GM18498 (cell line): ENCODE measurements around the gene STK11.
A peak's percentile ranks its signal among the peaks of the same experiment; 100 is the strongest.

ENCODE experiments used
- ATAC-seq: cut with Tn5 transposase; IDR thresholded peaks from one replicate; pipeline ENCODE4 v1.9.1; 2021; ENCODE audit warnings: mild to moderate bottlenecking, moderate library complexity; ENCODE audit not compliant: unreplicated experiment

Gene STK11

GRCh38 chr19:1249990-1250436 lies 44.4 kb downstream of the STK11 start:
- peak; percentile 0 for ATAC-seq

GRCh38 chr19:1250437-1251260 lies 45.1 kb downstream of the STK11 start:
- no peak for ATAC-seq

GRCh38 chr19:1251330-1252220 lies 46.0 kb downstream of the STK11 start:
- no peak for ATAC-seq

- ATAC-seq: no peak
Measured at GRCh38 chr19:1252221-1252820, 46.7 kb downstream of the STK11 start.

- no peak for ATAC-seq
Measured at GRCh38 chr19:1252821-1253513, 47.4 kb downstream of the STK11 start.

DNA sequence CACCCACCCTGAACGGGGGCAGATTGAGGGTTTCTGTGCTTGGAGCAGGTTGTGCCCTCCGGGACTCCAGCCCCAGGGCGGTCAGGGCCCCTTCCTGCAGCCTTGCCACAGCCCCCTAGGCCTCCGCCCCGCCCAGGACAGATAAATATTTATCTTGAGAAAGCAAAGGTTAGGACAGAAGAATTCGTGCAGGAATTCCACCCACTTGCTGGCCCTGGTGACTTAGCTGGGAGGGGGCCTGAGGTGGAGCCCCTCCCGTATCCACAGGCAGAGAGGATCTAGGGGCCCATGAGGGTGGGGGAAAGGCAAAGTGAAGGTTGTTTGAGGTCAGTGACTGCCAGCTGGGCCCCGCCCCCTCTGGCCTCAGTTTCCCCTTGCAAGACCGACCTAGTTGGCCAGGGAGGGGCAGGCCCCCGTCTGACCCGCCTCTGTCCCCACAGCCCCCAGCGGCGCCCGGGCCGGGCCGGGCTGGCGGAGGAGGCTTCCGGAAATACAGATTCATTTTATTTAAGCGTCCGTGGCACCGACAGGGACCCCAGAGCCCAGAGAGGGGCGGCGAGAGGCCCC lies 48.0 kb downstream of the STK11 start:
- no peak for ATAC-seq

- no peak for ATAC-seq
Measured at GRCh38 chr19:1254081-1254527, 48.5 kb downstream of the STK11 start.

DNA sequence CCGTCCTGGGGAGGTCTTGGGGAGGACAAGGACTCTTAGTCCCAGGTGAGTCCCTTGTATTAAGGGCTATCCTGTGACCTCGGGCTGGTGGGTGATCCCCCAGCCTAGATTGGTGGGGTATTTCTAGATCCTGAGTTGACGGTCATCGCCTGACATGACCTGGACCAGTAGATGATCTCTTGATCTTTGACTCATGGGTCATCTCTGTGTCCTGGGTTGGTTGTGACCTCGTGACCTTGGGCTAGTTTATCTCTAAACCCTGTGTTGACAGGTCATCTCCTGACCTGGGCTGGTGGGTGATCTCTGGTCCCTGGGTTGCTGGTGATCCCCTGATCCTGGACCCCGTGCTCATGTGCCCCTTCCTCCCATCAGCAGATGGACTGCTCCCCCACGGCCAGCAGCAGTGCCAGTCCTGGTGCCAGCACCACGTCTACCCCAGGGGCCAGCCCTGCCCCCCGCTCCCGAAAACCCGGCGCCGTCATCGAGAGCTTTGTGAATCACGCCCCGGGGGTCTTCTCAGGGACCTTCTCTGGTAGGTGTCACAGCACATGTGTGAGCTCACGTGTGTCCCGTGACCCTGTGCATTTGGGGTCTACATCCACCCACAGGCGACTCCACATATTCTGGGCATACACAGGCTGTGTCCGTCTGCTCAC lies 49.1 kb downstream of the STK11 start:
- no peak for ATAC-seq

DNA sequence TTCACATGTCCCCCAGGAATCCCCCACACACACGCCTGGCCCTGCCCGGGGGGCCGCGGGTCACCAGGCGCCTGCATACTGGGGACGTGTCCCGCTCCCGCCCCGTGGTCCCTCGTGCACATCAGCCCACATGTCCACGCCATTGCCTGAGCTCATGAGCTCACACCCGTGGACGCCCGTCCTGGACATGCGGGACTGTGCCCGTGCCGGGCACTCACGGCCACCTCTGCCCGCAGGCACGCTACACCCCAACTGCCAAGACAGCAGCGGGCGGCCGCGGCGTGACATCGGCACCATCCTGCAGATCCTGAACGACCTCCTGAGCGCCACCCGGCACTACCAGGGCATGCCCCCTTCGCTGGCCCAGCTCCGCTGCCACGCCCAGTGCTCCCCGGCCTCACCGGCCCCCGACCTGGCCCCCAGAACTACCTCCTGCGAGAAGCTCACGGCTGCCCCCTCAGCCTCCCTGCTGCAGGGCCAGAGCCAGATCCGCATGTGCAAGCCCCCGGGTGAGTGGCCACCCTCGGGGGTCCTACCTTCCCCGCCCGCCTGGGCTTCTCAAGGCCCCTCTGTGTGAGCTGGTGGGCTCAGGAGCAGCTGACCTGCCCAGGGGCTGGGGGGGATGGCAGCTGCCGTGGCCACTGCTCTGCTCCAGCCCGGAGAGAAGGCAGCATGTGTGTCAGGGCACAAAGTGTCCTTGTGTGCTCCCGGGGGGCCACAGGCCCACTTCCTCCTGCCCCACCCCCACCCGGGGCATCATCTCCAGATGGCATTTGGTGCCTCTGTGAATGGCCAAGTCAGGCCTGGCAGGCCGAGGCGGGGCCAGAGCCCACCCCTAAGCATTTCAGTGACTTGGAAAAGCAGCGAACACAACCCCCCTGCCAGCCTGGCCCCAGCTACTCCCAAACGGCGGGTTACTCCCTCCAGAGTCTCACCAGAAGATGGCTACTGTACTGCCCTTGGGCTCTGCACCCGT lies 49.9 kb downstream of the STK11 start:
- ATAC-seq: no peak

- ATAC-seq: no peak
Measured at GRCh38 chr19:1256646-1257474, 51.3 kb downstream of the STK11 start.

GRCh38 chr19:1257475-1258162 lies 52.0 kb downstream of the STK11 start:
- no peak for ATAC-seq

DNA sequence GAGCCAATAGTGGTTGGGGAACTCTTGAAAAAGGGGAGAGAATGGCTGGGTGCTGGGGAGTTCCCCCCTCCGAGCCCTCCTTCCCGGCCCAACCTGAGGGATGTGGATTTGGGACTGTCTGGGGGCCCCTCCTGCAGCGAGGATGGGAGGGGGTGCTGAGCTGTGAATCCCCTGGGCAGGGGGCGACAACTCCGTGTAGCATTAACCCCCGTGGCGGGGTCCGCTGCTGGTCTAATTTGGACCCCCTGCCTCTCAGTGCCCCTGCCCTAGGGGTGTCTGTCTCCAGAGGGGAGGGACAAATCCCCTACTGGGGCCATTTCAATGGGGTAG lies 52.5 kb downstream of the STK11 start:
- ATAC-seq: no peak

DNA sequence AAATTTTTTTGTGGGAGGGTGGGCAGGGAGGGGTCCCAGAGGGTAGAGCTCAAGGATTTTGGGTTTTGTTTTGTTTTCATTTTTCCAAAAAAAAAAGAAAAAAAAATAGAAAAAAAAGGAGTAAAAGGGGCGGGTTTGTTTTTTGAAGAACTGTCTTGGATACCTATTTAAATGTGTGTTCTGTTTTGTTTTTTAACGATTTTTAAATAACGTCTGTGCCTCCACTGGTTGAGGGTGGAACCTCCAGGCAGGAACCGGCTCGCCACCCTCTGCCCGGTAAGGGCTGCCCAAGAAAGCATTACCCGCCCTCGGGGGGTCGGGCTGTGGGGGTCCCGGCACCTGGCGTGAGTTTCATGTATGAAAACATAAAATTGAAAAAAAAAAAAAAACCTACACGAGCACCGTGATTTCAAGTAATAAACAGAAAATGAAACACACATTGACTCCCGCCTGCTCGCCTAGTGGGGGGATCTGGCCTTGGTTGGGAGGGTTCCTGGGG lies 53.2 kb downstream of the STK11 start:
- ATAC-seq: no peak

GRCh38 chr19:1259206-1259875 lies 53.8 kb downstream of the STK11 start:
- peak; percentile 40 for ATAC-seq

DNA sequence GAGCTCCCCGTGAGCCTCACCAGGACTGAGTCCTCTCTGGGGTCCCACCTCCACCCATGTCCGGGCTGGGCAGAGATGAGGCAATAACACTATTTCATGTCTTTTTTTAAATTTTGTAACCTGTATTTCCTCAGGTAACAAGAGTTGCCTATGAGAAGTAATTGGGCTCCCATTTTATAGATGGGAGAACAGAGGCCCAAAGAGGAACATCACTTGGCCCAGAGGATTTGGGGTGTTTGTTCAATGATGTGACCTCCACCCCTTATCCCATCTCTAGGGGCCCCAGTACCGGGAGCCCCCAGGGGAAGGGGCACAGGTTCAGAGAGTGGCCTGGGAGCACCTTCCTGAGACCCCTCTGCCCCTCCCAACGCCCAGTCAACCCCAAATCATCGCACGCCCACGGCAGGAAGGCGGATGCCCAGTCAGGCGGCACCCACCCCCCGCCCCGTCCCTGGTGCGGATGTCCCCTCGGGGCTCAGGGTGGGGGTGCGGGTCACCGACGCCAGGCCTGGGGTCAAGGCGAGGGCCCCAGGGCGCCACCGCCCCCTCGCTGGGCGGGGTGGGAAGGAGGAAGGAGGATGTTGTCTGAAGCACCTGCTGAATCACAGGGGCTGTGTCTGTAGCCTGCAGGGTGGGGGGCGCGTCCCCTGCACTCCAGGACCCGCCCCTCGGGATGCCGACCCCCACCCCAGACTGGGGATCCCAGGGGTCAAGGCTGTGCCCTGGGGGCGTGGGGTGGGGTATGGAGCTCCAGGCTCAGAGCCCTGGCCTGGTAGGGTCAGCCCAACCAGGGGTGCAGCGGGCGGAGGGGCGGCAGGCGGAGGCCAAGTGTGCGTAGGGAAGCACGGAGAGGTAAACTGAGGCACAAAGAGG lies 54.5 kb downstream of the STK11 start:
- ATAC-seq: peak; percentile 13
